DMS79 (cell line): Measurements from ENCODE around the gene BORA.
A peak's percentile ranks its signal among the peaks of the same experiment; 100 is the strongest.
"Not testable (repeated sequence)": the region's sequence is repeated elsewhere in the genome, so short reads cannot be mapped to it uniquely, and the experiment has no call there.

ENCODE experiments used
- DNase-seq: peaks from one replicate; lab custom pipeline; 2025; lab: John Stamatoyannopoulos, UW

BORA gene

DNA sequence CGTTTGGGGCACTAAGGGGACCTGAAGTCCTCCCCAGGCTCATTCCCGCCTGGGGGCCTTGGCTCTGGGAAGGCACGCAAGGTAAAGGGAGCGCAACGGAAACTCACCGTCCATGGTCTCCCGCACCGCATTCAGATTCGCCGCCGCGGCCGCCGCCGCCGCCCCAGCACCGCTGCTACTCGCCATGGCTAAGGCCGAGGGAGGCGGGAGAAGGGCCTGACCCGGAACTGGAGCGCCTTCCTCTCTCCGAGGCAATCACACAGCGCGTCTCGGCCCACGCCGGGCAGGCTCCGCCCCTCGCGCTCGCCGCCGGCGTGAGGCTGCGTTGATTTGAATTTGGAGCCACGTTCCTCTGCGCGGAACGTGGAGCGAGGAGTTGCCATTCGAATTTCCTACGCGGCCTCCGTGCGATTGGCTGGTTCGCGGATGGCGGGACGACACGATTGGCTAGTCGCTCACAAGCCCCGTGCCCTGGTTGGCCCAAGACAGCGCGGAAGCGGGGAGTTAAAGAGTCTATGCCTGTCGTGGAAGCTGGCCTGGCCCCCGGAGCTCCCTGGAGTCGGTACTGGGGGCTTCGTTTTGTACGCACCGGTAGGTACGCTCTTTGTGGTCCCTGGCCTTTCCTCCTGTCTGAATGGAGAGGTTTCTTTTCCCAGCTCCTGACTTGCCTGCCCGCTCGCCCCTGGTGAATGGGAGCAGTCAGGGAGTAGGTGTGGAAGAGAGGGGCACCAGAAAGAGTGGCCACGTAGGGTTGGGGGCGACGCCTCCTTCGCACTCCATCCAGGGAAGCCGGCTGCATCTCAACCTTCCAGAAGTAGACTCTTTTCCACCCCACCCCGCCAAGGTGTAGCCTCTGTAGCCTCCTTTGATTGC is at the start of gene BORA, which contains the start of gene MZT1:
Gene BORA, plus strand, starts transcription at position 507 of the 873 bp plus-strand sequence. CDS start 1,018 bp downstream, outside the sequence.
Gene MZT1, minus strand, starts transcription at position 213 of the 873 bp plus-strand sequence. Its CDS starts 27 bp downstream, at position 186.
- peak; percentile 91 for DNase-seq

DNA sequence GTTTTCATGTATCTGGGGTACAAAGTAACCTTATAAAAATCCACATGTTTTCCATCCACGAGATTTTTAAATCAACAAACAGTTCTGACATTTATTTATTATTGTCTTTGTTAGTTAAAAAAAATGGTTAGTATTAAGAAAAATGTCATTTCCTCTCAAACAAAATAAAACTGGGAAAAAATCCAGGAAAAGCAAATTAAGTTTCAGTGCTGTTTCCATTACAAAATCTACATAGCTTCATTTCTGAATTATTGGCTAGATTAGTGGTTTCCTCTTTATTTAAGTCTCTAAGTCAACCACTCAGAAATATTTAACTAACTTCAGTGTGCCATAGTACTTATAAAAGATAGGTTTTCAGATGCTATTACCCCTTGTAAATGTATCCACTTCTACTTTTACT is 49.4 kb upstream of the BORA start:
- no peak for DNase-seq

DNA sequence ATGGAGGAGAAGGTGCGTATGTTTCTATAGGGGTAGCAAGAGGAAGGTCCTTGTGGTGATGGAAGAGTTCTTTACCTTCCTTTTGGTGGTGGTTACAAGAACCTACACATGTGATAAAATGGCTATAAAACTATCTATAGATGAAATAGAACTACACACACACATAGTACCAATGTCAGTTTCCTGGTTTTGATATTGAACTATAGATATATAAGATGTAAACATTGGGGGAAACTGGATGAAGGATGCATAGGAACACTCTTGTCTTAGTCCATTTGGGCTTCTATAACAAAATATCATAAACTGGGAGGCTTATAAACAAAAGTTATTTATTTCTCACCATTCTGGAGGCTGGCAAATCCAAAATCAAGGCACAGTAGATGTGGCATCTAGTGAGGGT is 47.4 kb upstream of the BORA start:
- DNase-seq = no peak

DNA sequence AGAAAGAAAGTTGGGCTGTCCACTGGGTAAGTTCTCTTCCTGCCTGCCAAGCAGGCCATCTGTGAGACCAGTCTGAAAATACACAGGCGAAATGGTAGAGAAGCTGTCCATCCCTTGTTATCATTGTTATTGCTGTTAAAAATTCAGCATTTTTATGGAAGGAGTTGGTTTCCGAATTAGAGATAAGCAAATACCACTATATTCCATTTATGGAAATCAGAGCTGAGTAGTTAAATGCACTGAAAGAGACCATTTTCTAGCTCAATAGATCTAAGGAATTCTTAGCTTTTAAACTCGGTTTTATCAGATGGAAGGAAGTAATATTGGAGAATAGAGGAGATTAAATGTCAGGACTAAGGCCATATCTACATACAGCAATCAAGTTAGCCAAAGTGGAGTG is 41.0 kb upstream of the BORA start:
- no peak for DNase-seq

GRCh38 chr13:72689181-72689696 is 38.5 kb upstream of the BORA start:
- no peak for DNase-seq

DNA sequence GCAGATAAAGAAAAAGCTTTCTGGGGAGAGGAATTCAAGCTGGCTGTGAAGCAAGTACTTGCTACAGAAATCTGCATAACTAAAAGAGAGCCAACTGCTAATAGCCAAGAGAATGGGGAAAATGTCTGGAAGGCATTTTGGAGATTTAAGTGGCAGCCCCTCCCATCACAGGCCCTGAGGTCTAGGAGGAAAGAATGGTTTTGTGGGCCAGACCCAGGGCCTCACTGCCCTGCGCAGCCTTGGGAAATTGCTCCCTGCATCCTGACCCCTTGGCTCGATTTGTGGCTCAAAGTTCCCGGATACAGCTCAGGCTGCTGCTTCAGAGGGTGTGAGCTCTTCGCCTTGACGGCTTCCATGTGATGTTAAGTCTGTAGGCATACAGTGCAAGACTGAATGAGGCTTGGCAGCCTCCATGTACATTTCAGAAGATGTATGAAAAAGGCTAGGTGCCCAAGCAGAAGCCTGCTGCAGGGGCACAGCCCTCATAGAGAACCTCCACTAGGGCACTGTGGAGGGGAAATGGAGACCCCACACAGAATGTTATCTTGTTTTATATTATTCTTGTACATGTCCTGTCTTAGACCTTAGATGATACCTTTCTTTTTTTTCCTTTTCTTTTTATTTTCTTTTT is 34.7 kb upstream of the BORA start:
- DNase-seq = no peak

DNA sequence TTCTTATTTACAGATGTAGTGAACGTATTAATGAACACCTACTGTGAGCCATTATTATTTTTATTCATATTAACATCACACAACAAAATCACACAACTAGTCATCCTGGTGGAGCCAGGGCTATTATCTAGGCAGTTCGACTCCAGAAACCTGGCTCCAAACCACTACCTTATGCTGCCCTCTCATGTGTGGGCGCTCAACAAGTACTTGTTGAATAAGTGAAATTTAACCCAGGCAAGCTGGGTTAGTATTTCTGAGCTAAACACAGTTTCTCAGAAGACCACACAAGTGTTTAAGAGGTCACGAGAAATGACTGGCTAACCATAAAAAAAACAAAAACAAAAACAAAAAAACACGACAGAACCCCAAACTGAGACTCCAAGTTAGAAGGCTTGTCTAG is 33.9 kb upstream of the BORA start:
- DNase-seq = no peak

DNA sequence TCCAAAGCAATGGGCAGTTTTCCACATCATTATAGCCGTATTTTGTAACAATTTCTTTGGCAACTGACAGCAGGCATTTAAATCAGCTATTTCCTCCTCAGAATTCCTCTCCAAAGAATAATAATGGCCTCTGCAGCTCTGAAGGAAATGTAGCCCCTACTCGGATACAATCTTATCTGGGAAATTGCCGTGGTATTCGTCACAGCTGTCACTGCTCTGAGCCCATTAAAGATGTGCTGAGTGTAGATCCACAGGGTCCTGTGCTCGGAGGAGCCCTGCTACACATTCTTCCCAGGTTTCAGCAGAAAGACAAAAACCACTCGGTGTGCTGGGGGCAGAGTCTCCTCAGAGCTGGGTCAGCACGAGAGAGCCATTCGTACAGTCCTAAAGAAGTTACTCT is 33.4 kb upstream of the BORA start:
- DNase-seq = no peak

GRCh38 chr13:72696579-72696978 is 31.1 kb upstream of the BORA start:
- no peak for DNase-seq

GRCh38 chr13:72698164-72698563 is 29.6 kb upstream of the BORA start:
- DNase-seq = no peak

DNA sequence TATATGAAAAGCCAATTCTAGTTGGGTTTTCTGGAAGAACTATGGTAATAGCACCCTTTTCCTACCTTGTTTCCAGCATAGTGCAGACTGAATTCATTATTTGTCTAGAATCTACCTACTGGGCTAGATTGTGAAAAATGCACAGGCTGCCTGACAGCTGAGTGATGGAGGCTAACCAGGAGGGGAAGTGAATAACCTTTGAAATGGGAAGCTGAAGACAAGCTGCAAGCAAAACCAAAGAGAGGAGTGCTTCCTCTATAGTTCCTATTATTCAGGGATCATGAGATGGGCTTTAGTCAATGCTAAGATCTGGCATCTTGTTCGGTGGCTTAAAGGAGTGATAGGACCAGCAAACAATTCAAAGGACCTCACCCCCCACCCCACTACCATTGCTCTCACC is 27.2 kb upstream of the BORA start:
- no peak for DNase-seq

DNA sequence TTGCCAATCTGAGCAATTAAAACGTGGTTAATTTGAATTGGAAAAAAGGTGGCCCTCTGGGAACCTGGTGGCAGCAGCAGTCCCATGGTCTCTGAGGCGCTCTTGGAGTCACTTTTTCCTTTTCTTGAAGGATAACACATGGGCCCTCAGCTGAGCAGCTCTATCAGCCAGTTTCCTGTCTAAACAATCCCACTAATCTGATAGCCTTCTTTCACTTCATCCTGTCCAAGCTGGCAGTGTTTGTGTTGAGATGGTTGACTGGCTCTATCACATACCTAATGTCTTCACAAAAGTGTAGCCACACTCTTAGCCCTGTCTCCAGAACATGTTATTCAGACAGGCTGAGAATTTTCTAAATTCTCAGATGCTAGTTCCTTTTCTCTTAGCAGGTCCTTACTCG is 10.9 kb upstream of the BORA start:
- no peak for DNase-seq

DNA sequence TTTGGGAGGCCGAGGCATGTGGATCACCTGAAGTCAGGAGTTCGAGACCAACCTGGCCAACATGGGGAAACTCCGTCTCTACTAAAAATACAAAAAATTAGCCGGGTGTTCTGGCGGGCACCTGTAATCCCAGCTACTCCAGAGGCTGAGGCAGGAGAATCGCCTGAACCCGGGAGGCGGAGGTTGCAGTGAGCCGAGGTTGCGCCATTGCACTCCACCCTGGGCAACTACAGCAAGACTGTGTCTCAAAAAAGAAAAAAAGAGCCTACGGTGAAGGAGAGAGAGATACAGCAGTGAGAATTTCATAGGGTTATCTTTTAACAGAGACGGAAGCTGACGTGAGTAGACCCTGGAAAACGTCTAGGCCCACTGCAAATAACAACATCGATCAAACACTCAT is 1.5 kb upstream of the BORA start:
- DNase-seq = not testable (repeated sequence)

GRCh38 chr13:72726726-72727416 is 852 bp upstream of the BORA start:
- DNase-seq = peak; percentile 15

- no peak for DNase-seq
Measured at GRCh38 chr13:72728290-72728605, 525 bp downstream of the BORA start.

DNA sequence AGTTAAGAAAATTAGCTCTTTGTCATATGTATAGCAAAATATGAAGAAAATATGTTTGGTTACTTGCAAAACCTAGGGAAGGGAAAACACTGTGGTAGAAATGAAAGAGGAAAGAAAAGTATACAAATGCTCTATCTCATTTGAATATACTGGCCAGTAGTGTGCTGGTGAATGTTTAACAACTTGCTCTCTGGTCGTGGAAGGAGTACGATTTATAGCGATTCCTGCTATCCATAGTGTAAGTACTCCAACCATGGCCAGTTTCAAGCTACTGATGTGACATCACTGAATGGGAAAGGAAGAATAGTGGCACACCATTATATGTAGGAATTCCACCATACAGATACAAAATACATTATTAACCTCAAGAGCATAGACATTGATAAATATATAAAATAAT is 9.3 kb downstream of the BORA start:
- DNase-seq = no peak

DNA sequence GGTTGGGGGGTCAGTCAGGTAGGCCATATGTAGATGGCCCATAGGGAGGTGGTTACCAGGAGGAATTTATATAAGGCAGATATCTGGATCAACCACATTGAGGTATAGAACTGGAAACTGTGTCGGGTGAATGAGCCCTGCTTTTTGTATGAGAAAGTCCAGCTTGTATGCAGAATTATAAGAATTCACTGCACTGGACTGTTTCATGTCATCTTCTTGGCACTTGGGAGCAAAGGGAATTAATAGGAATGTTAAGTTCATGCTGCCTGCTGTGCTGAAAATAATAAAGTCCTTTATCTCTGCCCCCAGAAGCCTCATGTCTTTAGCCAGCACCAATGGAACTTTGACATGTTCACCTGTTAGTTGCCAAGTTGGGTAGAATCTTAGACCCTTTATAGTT is 12.3 kb downstream of the BORA start:
- no peak for DNase-seq

DNA sequence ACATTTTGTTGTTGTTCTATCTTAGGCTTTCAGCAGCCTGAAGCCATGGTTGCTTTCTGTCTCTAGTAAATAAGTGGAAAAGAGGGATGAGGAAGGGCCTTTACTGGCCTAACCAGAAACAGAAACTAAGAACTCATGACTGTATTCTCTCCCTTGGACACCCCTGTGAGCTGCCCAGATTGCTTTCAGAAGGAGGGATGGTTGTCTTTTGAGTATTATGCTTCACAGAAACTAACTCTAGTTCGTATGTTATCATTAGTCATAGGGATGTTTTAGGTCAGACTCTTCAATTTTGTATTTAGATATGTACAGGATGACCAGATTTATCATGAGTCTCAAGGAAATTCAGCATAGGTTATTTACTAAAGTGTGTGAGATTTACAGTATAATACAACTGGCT is 17.5 kb downstream of the BORA start:
- no peak for DNase-seq

DNA sequence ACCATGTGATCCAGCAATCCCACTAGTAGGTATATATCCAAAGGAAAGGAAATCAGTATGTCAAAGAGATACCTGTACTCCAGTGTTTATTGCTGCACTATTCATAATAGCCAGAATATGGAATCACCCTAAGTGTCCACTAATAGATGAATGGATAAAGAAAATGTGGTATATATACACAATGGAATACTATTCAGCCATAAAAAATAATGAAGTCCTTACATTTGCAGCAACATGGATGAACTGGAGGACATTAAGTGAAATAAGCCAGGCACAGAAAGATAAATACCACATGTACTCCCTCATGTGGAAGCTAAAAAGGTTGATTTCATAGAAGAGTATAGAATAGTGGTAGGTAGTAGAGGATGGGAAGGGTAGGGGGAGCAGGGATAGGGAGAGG is 23.5 kb downstream of the BORA start:
- DNase-seq = no peak

DNA sequence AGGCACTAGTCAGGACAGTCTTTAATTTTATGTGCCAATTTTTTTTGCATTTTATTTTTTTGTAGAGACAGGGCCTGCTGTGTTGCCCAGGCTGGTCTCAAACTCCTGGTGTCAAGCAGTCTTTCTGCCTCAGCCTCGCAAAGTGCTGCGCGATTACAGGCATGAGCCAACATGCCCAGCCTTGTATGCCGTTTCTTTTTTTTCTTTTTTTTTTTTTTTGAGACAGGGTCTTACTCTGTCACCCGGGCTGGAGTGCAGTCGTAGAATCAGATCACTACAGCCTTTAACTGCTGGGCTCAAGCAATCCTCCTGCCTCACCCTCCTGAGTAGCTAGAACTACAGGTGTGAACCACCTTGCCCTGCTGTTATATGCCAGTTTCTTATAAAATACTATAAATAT is 26.4 kb downstream of the BORA start:
- no peak for DNase-seq

- DNase-seq = no peak
Measured at GRCh38 chr13:72757792-72758535, 30.2 kb downstream of the BORA start.

DNA sequence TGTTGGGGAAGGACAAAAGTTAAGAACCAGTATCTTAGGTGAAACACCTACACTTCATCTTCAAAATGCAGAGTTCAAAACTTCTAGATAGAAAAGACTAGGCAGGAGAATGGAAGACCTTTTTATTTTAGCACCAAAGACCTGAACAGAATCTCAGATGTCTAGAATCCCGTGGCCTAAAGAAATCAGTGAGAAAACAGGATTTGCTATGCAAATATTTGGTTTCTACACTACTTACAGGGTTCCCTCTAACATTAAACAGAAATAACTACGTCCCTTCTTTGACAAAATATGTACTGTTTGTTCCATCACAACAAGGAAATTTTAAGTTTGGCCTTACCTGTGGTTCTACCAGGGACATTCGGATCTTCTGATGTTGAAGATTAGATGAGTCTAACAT is 32.5 kb downstream of the BORA start:
- no peak for DNase-seq
